PC-3 (cell line): ENCODE results near the gene INTS1.

Experiments used
- EZH2 ChIP-seq: fragments of 300-600 bp; sonication (generic); IDR thresholded peaks from one replicate; pipeline ENCODE4 v1.6.1; 2017; ENCODE audit warnings: antibody characterized with exemption, mild to moderate bottlenecking, low read length; ENCODE audit not compliant: unreplicated experiment
- TF ChIP-seq, protein P1 (sequence below): fragments of 300-600 bp; sonication (generic); conservative IDR thresholded peaks from 2 replicates; pipeline ENCODE4 v1.5.1; 2017; ENCODE audit warnings: antibody characterized with exemption, low read depth, mild to moderate bottlenecking, low read length

DNA sequence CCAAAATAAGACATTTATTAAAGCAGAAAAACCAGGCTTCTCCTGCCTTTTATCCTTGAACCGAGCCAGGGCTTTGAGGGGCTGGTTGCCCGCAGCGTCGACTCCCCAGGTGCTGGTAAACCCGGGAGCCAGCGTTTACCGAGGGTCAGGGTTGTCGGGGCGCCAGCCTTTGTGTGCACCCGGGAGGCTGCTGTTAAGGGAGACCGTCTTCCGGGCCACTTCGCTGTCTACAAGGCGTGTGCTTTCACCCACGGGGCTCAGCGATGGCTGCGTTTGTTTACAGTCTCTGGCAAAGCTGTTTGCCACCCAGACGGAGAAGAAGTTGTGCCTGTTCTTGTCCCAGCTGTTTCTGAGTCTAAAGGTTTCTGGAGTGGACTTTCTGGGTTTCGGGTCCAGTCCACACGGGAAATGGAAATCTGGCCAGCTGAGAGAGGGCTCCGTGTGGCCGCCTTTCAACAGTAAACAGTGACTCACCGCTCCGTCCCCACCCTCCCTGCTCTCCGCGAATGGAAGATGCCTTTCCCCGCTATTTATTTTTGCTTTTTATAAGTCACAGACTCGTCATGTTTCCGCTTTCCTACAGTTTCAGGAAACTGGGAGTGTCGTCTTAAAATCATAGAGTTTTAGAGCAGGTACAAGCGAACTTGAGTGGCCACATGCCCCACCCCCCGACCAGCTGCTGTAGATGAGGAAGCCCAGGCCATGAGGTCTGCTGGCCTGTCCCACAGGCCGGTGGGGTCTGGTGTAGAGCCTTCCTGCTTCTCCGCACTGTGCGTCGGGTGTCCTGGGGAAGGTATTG, 28.5 kb upstream of the INTS1 start:
- TF ChIP-seq, protein P1, sequence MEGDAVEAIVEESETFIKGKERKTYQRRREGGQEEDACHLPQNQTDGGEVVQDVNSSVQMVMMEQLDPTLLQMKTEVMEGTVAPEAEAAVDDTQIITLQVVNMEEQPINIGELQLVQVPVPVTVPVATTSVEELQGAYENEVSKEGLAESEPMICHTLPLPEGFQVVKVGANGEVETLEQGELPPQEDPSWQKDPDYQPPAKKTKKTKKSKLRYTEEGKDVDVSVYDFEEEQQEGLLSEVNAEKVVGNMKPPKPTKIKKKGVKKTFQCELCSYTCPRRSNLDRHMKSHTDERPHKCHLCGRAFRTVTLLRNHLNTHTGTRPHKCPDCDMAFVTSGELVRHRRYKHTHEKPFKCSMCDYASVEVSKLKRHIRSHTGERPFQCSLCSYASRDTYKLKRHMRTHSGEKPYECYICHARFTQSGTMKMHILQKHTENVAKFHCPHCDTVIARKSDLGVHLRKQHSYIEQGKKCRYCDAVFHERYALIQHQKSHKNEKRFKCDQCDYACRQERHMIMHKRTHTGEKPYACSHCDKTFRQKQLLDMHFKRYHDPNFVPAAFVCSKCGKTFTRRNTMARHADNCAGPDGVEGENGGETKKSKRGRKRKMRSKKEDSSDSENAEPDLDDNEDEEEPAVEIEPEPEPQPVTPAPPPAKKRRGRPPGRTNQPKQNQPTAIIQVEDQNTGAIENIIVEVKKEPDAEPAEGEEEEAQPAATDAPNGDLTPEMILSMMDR = no peak
- no peak for TF ChIP-seq EZH2
